CD14-positive monocyte (primary cell): ENCODE measurements around the gene NKAIN4. TPM values are rescaled to one million over a fixed set of nuclear protein-coding genes. Genes with fewer than 3 reads are reported as not detected.

Experiments used
- DNase-seq, 3 donors: peaks; one replicate each; pipeline ENCODE4 v3.0.0-alpha.2; 2011 to 2022
- H2AFZ ChIP-seq: 2 replicates; pipeline ENCODE4 v1.6.0; 2012; ENCODE audit warnings: mild to moderate bottlenecking, low read depth, low read length, inconsistent platforms; ENCODE audit not compliant: insufficient read depth, poor library complexity, severe bottlenecking
- H3K27ac ChIP-seq, 2 donors: 1 replicate in 1 of 2; 2 replicates in 1 of 2; pipeline ENCODE4 v1.5.1; 2012 to 2013; ENCODE audit warnings: low read length in 2 of 2, control low read depth in 1 of 2, inconsistent platforms in 1 of 2, low read depth in 1 of 2, mild to moderate bottlenecking in 1 of 2
- H3K27me3 ChIP-seq, 2 donors: one replicate each; pipeline versions ENCODE4 v1.6.0 to v1.6.1; 2011 to 2013; ENCODE audit warnings: low read length in 2 of 2; ENCODE audit not compliant: control insufficient read depth in 2 of 2, insufficient read depth in 2 of 2
- H3K36me3 ChIP-seq, 2 donors: replicated peaks in 1 of 2; 1 replicate in 1 of 2; 2 replicates in 1 of 2; pipeline versions ENCODE4 v1.5.1 to v1.6.1; 2012 to 2013; ENCODE audit warnings: low read length in 2 of 2, control low read depth in 1 of 2, inconsistent platforms in 1 of 2, mild to moderate bottlenecking in 1 of 2; ENCODE audit not compliant: insufficient read depth in 2 of 2, control insufficient read depth in 1 of 2
- H3K4me1 ChIP-seq, 2 donors: 1 replicate in 1 of 2; 2 replicates in 1 of 2; pipeline versions ENCODE4 v1.5.1 to v1.6.1; 2012 to 2013; ENCODE audit warnings: low read length in 2 of 2, control low read depth in 1 of 2, inconsistent platforms in 1 of 2, mild to moderate bottlenecking in 1 of 2, moderate library complexity in 1 of 2; ENCODE audit not compliant: insufficient read depth in 2 of 2, control insufficient read depth in 1 of 2
- H3K4me2 ChIP-seq: replicated peaks from 2 replicates; pipeline ENCODE3; 2012; ENCODE audit warnings: low read length, moderate library complexity, mild to moderate bottlenecking; ENCODE audit not compliant: poor library complexity, severe bottlenecking; ENCODE audit errors: extremely low read depth
- H3K4me3 ChIP-seq, 3 experiments: fragments of 200-600 bp in 1 of 3; sonication (generic) in 1 of 3; replicated peaks in 1 of 3; 1 replicate in 2 of 3; 2 replicates in 1 of 3; pipeline ENCODE4 v1.5.1; 2011 to 2013; ENCODE audit warnings: low read length in 3 of 3, mild to moderate bottlenecking in 3 of 3, control low read depth in 2 of 3, low read depth in 2 of 3, inconsistent platforms in 1 of 3, moderate library complexity in 1 of 3
- H3K79me2 ChIP-seq: 2 replicates; pipeline ENCODE4 v1.6.0; 2012; ENCODE audit warnings: mild to moderate bottlenecking, control low read depth, inconsistent platforms, low read length, moderate library complexity; ENCODE audit not compliant: insufficient read depth
- H3K9ac ChIP-seq: 2 replicates; pipeline ENCODE4 v1.6.0; 2017; ENCODE audit warnings: low read length, mild to moderate bottlenecking; ENCODE audit not compliant: insufficient read depth, poor library complexity, severe bottlenecking
- H3K9me3 ChIP-seq, 2 donors: replicated peaks in 1 of 2; 1 replicate in 1 of 2; 2 replicates in 1 of 2; pipeline versions ENCODE4 v1.5.1 to v1.6.1; 2012 to 2013; ENCODE audit warnings: low read length in 2 of 2, control low read depth in 1 of 2; ENCODE audit not compliant: control insufficient read depth in 1 of 2, insufficient read depth in 1 of 2
- H4K20me1 ChIP-seq: 2 replicates; pipeline ENCODE4 v1.6.0; 2012; ENCODE audit warnings: mild to moderate bottlenecking, low read length, control low read depth, moderate library complexity; ENCODE audit not compliant: insufficient read depth
- H3K27ac Mint-ChIP-seq, 7 donors: one replicate each; pipeline ENCODE4 v1.8.0; 2020; ENCODE audit warnings: mild to moderate bottlenecking in 7 of 7, mixed read lengths in 7 of 7, moderate library complexity in 6 of 7, inconsistent platforms in 2 of 7
- H3K27me3 Mint-ChIP-seq, 3 donors: one replicate each; pipeline ENCODE4 v1.8.0; 2021 to 2022; ENCODE audit warnings: low read depth in 3 of 3, mild to moderate bottlenecking in 3 of 3, mixed read lengths in 3 of 3, moderate library complexity in 3 of 3, inconsistent platforms in 1 of 3
- H3K36me3 Mint-ChIP-seq, 2 donors: one replicate each; pipeline ENCODE4 v1.8.0; 2020; ENCODE audit warnings: mixed read lengths in 2 of 2, inconsistent platforms in 1 of 2, mild to moderate bottlenecking in 1 of 2
- H3K4me1 Mint-ChIP-seq: one replicate; pipeline ENCODE4 v1.8.0; 2020; ENCODE audit warnings: mild to moderate bottlenecking, mixed read lengths
- H3K4me3 Mint-ChIP-seq, 2 donors: one replicate each; pipeline ENCODE4 v1.8.0; 2020; ENCODE audit warnings: mild to moderate bottlenecking in 2 of 2, mixed read lengths in 2 of 2, moderate library complexity in 1 of 2
- H3K9me3 Mint-ChIP-seq, 7 donors: one replicate each; pipeline ENCODE4 v1.8.0; 2020 to 2022; ENCODE audit warnings: mixed read lengths in 7 of 7, mild to moderate bottlenecking in 6 of 7, moderate library complexity in 6 of 7, inconsistent platforms in 2 of 7
- WGBS: methylation state at CpG from one replicate; pipeline ENCODE4 v1.1.5; 2013; ENCODE audit warnings: missing lambda C conversion rate; ENCODE audit not compliant: insufficient coverage; 5-methylcytosine and 5-hydroxymethylcytosine counted together
- intact Hi-C, 2 donors: fragments of 100-400 bp; cut with micrococcal nuclease; formaldehyde crosslinking; loops; one replicate each; pipeline versions ENCODE4 v1.15.0 to v1.15.1; 2023
- polyA plus RNA-seq, 3 donors: library from polyadenylated mRNA; depleted of rRNA in 1 of 3; unstranded in 2 of 3; stranded (reverse) in 1 of 3; fragments of 300-500 nt in 2 of 3; fragments of >200 nt in 1 of 3; fragmentation: Illumina TruSeq in 2 of 3; gene quantifications; 1 replicate in 2 of 3; 2 replicates in 1 of 3; pipeline ENCODE4 v1.2.3, GENCODE V29; 2012 to 2021
- TF ChIP-seq, protein P1 (sequence below): fragments of 200-600 bp; IDR thresholded peaks from one replicate; pipeline ENCODE4 v1.8.0; 2022; ENCODE audit warnings: antibody characterized with exemption, mild to moderate bottlenecking

The NKAIN4 gene
- polyA plus RNA-seq, 3 donors = not detected

DNA sequence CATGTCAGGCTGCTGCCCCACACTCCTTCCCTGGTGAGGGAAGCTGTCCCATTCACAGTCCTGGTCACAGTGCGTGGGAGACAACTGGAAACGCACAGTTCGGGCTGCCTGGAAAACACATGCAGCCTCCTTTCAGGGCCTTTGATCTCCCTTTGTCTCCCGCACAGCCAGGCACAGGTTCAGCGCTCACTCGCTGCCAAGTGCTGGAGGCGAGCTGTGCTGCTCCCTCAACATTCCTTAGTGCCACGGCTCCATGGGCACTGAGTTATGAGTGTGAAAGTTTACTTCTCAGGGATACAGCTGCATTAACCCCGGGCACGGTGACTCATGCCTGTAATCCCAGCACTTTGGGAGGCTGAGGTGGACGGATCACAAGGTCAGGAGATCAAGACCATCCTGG lies 47.4 kb downstream of the NKAIN4 start:
- H3K36me3 ChIP-seq = peaks cover 89 to 100% of the 10 kb centered on the region in 2 donors
- no peak overlapping the region for H3K4me2 ChIP-seq

DNA sequence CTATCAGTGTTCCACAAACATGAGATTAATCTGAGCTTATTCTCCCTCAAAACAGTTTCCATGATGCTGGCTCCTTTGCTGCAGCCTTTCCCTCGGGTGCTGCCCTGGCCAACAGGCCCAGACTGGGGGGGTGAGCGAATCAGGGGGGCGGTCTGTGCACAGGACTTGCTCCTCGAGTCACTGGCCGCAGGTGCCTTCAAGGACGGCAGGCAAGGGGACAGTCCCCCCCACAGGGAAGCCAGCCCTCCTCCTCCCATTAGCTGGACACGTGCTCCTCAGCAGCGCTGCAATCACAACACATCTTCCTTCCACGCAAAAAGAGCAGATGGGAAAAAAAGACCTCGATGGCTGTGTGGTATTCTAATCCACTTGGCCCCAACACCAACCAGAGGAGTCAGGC lies 48.4 kb downstream of the NKAIN4 start:
- WGBS = 94% methylated on average over 10 of the region's 10 CpGs
- H3K9me3 Mint-ChIP-seq = no peaks in the 10 kb centered on the region
- Histone ChIP-seq H3K27me3 (no peaks in the 10 kb centered on the region), H4K20me1 (peaks cover 100% of the 10 kb centered on the region), H2AFZ (no peak overlapping the region), H3K4me1 (no peaks in the 10 kb centered on the region), H3K9ac (no peak overlapping the region), H3K36me3 (peaks cover 87 to 100% of the 10 kb centered on the region in 2 donors), H3K79me2 (peaks cover 78% of the 10 kb centered on the region), H3K27ac (no peak overlapping the region), H3K4me2 (no peak overlapping the region), H3K9me3 (no peaks in the 10 kb centered on the region), H3K4me3 (no peak overlapping the region)
- no peaks in the 10 kb centered on the region for H3K4me1 Mint-ChIP-seq
- peaks cover 83 to 99% of the 10 kb centered on the region in 2 donors for H3K36me3 Mint-ChIP-seq
- DNase-seq = no peak
- TF ChIP-seq, protein P1, sequence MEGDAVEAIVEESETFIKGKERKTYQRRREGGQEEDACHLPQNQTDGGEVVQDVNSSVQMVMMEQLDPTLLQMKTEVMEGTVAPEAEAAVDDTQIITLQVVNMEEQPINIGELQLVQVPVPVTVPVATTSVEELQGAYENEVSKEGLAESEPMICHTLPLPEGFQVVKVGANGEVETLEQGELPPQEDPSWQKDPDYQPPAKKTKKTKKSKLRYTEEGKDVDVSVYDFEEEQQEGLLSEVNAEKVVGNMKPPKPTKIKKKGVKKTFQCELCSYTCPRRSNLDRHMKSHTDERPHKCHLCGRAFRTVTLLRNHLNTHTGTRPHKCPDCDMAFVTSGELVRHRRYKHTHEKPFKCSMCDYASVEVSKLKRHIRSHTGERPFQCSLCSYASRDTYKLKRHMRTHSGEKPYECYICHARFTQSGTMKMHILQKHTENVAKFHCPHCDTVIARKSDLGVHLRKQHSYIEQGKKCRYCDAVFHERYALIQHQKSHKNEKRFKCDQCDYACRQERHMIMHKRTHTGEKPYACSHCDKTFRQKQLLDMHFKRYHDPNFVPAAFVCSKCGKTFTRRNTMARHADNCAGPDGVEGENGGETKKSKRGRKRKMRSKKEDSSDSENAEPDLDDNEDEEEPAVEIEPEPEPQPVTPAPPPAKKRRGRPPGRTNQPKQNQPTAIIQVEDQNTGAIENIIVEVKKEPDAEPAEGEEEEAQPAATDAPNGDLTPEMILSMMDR = no peak
- intact Hi-C loops = no loop called here
- H3K27me3 Mint-ChIP-seq = peaks cover 0 to 2% (median 0%) of the 10 kb centered on the region in 3 donors
- peak overlapping the region in 1 of 7 donors; percentile 26 for H3K27ac Mint-ChIP-seq
- H3K4me3 Mint-ChIP-seq = no peak overlapping the region

More for the DNA sequence above, 47.4 kb downstream of the NKAIN4 start:
- 94% methylated on average over 8 of the region's 11 CpGs for WGBS
- Histone ChIP-seq H3K79me2 (peaks cover 80% of the 10 kb centered on the region), H3K27me3 (no peaks in the 10 kb centered on the region), H2AFZ (no peak overlapping the region), H3K9ac (no peak overlapping the region), H3K4me3 (no peak overlapping the region), H3K27ac (peak overlapping the region in 1 of 2 donors; percentile 14), H4K20me1 (peaks cover 100% of the 10 kb centered on the region), H3K4me1 (no peaks in the 10 kb centered on the region), H3K9me3 (no peaks in the 10 kb centered on the region)
- TF ChIP-seq, protein P1 = no peak
- Mint-ChIP-seq H3K27me3 (peaks cover 0 to 2% (median 0%) of the 10 kb centered on the region in 3 donors), H3K4me3 (no peak overlapping the region), H3K4me1 (peaks cover under 1% of the 10 kb centered on the region), H3K27ac (no peak overlapping the region), H3K9me3 (no peaks in the 10 kb centered on the region), H3K36me3 (peaks cover 76 to 99% of the 10 kb centered on the region in 2 donors)
- no peak for DNase-seq
- intact Hi-C loops = no loop called here
